HG03442 (cell line): ENCODE data around the gene ARHGEF16.

Experiments used
- ATAC-seq: cut with Tn5 transposase; IDR thresholded peaks from one replicate; pipeline ENCODE4 v1.9.1; 2021; ENCODE audit warnings: mild to moderate bottlenecking, moderate library complexity; ENCODE audit not compliant: unreplicated experiment

ARHGEF16 gene

DNA sequence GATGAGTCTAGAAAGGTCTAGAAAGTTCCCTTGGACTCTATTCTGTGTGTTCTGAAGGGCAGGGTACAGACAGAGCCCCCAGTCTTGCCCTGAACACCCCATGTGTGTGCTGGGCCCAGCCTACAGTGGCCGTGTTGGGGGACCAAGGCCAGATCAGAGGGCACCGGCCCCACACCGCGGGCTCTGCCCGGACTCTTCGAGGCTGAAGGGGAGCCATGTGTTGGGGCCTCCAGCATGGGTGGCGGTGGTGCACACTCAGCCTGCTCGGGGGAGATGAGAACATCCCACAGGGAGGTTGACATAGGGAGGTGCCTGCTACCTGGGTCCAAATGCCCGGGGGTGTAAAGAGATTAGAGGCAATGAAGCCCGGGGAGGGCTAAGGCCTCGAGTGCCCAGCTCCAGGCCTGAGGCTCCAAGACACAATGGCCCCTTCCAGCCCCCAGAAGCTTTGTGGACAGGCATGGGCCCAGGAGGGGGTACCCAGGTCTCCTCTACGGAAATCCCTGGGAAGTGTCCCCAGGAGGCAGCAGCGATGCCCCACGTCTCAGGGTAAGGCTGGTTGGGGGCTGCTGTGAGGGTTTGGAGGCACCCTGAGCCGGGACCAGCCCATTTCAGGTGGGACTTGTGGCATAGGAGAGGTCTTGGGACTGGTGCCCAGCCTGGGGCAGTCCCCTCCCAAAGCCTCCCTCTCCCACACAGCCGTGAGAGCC is 12.1 kb downstream of the ARHGEF16 start:
- ATAC-seq, result no peak

DNA sequence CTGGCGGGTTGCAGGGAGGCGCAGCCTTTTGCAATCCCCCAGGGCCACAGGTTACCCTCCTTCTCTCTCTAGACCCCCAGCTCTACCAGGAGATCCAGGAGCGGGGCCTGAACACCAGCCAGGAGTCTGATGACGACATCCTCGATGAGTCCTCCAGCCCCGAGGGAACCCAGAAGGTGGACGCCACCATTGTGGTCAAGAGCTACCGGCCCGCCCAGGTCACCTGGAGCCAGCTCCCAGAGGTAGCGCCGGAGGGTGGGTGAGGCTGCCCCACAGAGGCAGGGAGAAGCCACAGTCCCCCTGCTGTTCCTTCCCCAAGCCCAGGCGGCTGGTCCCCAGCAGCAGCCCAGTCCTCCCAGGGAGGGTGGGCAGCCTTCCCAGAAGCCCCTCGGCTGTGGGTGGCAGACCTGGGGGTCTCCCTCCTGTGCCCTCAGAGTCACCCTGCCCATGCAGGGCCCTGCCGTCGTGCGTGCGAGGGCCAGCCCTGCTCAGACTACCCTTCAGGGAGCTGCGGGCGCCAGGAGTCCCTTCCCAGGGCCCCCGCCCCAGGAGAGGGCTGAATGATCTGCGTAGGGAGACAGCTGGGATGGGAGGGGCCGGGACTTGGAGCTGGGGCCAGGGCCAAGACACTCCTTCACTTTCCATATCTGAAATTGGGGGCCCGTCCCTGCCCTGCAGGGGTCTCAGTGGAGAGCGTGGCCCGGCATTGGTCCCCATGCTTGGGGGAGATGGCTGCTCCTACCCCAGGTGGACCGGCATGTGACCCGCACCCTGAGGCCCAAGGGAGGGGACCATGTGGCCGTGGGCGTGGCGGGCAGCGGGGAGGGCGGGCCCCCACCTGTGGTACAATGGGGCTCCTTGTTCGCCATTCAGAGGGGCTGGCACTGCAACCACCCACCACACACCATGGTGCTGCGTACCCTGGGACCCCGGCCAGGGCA is 12.9 kb downstream of the ARHGEF16 start:
- ATAC-seq, result no peak

- no peak for ATAC-seq
Observed at GRCh38 chr1:3468236-3469103, 14.0 kb downstream of the ARHGEF16 start.

GRCh38 chr1:3469104-3469848 is 14.8 kb downstream of the ARHGEF16 start:
- ATAC-seq, result no peak

DNA sequence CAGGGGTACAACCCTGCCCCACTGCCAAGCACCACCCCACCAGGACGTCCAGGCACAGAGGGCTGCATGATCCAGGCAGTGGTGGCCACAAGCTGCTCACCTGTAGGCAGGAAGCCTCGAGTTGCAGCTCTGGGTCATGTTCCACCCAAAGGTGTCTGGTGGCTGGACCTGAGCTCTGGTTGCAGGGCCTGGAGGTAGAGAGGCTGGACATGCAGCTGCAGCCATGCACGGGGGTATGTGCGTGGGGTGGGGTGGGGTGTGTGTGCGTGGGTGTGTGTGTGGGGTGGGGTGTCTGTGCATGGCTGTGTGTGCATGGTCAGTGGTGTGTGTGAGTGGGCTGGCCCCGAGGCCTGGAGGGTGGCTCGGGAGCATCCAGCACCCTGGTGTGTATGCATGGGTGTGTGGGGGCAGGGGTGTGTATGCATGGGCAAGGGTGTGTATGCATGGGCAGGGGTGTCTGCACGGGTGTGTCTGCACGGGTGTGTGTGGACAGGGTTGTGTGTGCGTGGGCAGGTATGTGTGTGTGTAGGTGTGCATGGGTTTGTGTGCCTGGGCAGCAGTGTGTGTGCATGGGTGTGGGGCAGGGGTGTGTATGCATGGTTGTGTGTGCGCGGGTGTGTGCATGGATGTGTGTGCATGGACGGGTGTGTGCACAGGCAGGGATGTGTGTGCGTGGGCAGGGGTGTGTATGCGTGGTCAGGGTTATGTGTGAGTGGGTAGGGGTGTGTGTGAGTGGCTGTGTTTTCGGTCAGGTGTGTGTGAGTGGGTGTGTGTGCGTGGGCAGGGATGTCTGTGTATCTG is 15.6 kb downstream of the ARHGEF16 start:
- no peak for ATAC-seq

GRCh38 chr1:3470650-3471355 is 16.3 kb downstream of the ARHGEF16 start:
- ATAC-seq, result no peak

DNA sequence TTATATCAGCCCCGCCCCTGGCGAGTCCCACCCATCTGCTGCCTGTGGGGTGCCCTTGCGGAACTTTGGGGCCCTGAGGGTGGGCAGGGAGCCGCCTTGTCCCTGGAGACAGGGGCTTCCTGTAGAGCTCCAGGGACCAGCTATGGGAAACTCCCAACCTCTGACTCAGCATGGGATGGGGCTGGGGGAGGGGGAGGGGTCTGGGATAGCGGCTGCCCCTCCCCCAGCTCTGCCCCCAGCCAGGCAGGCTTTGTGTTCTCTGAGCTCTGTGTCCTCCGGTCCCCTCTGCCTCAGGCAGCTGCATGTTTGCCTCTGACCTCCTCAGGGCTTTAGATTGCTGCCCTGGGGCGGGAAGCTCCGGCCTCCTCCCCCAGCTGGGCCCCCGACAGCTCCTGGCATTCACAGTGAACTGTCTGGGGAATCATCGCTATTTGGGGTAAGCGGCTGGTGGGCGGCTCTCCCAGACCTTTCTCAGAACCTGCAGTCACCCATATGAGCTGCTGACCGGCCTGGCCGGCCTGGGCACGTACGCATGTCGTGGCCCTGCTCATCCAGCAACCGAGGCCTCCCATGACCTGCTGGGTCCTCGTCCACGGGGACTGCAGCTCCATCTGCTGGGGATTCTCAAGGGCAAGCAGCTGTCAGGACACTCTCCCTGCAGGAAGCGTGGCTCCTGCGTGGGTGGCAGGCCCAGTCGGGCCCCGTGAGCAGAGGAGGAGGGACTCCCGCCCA is 17.1 kb downstream of the ARHGEF16 start:
- ATAC-seq, result no peak

DNA sequence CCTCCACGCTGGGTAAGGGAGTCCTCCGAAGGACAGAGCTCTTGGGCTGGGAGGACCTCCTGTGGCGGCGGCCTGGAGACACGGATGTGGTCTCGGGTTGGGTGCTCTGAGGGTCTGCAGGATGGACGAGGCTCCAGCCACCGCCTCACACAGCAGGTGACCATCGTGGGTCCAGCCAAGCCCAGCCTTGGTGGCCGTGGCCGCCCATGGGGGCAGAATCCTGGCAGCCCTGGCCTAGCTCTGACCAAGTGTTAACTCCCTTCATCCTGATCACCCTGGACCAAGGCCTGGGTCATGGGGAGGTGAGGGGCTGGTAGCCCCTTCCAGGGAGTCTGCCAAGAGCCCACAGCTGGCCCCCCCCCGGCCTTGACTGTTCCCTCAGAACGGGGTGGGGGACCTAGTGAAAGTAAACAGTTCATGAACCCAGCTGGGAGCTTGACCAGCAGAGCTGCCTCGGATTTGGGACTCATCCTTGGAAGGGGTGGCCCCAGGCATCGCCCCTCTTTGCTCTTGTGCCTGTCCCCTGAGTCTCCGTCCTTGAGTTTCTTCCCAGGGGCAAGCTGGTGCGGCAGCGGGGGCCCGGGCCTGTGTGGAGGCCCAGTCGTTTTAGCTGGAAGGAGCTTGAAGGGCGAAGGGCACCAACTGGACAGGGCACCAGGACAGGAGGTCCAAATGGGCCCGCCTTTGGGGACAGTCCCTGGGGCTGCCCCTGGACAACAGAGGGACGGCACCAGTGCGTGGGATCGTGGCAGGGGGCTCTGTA is 17.8 kb downstream of the ARHGEF16 start:
- no peak for ATAC-seq

- no peak for ATAC-seq
Observed at GRCh38 chr1:3472906-3473305, 18.4 kb downstream of the ARHGEF16 start.

DNA sequence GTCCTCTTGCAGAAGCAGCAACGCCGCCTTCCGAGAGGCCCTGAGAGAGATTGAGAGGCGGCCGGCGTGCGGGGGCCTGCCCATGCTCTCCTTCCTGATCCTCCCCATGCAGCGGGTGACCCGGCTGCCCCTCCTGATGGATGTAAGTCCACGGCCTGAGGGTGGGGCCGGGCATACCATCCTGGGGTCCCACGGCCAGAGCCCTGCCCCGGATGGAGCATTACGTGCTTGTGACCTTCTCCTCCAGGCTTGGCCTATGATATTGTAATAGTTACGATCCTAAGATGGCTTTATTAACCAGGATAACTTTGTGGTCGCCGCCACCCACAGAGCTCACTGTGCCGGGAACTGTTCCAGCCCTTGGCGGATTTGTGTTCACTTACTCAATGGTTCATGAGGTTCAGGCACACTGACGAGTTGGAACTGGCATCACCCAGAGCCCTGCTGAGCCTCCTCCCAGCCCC is 18.9 kb downstream of the ARHGEF16 start:
- ATAC-seq, result no peak

DNA sequence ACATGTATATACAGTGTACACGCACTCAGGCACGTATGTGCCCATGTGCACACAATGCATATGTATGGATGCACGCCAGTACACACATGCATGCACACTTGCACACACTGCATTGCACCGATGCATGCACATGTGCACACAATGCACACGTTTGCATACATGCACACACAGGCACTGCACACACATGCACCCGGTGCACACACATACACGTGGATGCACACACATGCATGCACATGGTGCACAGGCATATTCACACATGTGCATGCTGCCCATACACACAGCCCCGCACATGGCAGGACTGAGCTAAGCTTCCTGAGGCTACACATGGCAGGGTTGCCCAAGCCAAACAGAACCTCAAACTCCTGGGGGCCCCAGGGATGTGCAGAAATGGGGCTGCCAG is 19.6 kb downstream of the ARHGEF16 start:
- no peak for ATAC-seq

DNA sequence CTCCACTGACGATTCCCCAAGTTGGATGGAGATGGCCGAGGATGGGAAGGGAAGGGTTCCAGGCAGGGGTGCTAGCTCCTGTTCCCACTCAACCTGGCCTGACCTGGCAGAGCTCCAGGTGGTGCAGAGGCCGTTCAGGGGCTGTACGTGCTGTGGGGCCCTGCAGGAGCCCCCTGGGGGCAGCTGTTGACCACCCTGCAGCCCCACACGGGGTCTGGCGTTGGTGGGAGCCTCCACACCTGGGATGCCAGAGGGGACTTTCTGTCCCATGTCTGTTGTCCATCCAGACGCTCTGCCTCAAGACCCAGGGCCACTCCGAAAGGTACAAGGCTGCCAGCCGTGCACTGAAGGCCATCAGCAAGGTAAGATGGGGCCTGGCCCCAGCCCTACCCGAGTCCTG is 20.0 kb downstream of the ARHGEF16 start:
- no peak for ATAC-seq

- ATAC-seq, result no peak
Observed at GRCh38 chr1:3475839-3476573, 21.5 kb downstream of the ARHGEF16 start.

GRCh38 chr1:3476666-3477065 is 22.2 kb downstream of the ARHGEF16 start:
- no peak for ATAC-seq

GRCh38 chr1:3477241-3477995 is 23.0 kb downstream of the ARHGEF16 start:
- ATAC-seq, result no peak

GRCh38 chr1:3478187-3478586 is 23.7 kb downstream of the ARHGEF16 start:
- ATAC-seq, result no peak
